ENCODE results near the gene BABAM2. TPM values are rescaled to one million over a fixed set of nuclear protein-coding genes. Genes with fewer than 3 reads are reported as not detected.

BABAM2 gene
- total RNA-seq, 4 donors from 2014 or later = 33.3 to 48.9 (median 37.9) TPM

DNA sequence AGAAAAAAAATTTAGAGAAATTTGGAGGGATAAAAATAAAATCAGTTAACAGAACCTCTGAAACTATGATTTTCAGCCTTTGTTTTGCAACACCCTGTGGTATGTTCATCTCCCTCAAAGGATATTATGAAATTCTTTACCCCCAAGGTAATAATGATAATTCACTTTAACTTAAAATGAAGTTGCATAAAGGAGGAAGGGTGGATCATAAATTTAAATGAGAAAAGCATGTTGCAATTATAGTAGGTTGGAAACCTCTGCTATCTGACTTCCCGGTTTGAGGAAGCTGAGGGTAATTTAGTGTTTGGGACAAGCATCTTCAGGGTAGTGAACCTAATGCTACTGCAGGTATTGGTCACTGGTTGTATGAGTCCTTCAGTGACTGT is 102.9 kb downstream of the BABAM2 start:
- in situ Hi-C loops (cut with MboI; ENCODE audit: low pct_ligation_motif_present in 1 of 4, low pct_unique_long_range_greater_than_20kb in 1 of 4, low sequenced_read_pairs in 3 of 4) = no loop called here
- no peaks in the 10 kb centered on the region for H3K9me3 ChIP-seq
- peaks cover 0 to 8% (median 2%) of the 10 kb centered on the region in 4 donors for H3K4me1 ChIP-seq
- H3K36me3 ChIP-seq = no peaks in the 10 kb centered on the region
- no peak for DNase-seq
- H3K4me3 ChIP-seq = no peak overlapping the region
- 38 to 56% methylated on average over 1 of the region's 1 CpG for WGBS, 2 donors (ENCODE audit: low coverage in 1 of 2)
- TF ChIP-seq, protein P1, sequence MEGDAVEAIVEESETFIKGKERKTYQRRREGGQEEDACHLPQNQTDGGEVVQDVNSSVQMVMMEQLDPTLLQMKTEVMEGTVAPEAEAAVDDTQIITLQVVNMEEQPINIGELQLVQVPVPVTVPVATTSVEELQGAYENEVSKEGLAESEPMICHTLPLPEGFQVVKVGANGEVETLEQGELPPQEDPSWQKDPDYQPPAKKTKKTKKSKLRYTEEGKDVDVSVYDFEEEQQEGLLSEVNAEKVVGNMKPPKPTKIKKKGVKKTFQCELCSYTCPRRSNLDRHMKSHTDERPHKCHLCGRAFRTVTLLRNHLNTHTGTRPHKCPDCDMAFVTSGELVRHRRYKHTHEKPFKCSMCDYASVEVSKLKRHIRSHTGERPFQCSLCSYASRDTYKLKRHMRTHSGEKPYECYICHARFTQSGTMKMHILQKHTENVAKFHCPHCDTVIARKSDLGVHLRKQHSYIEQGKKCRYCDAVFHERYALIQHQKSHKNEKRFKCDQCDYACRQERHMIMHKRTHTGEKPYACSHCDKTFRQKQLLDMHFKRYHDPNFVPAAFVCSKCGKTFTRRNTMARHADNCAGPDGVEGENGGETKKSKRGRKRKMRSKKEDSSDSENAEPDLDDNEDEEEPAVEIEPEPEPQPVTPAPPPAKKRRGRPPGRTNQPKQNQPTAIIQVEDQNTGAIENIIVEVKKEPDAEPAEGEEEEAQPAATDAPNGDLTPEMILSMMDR (IDR thresholded peaks at IDR 0.05) = no peak
- TF ChIP-seq POLR2AphosphoS5 (IDR thresholded peaks at IDR 0.05) = no peak
- TF ChIP-seq EP300 (IDR thresholded peaks at IDR 0.05; ENCODE audit: low read depth) = no peak
- TF ChIP-seq POLR2A (IDR thresholded peaks at IDR 0.05) = no peak
- no peaks in the 10 kb centered on the region for H3K27me3 ChIP-seq
- intact Hi-C loops (cut with DNase I; ENCODE audit: low total_unique reads) = no loop called here
- no peak overlapping the region for H3K27ac ChIP-seq

DNA sequence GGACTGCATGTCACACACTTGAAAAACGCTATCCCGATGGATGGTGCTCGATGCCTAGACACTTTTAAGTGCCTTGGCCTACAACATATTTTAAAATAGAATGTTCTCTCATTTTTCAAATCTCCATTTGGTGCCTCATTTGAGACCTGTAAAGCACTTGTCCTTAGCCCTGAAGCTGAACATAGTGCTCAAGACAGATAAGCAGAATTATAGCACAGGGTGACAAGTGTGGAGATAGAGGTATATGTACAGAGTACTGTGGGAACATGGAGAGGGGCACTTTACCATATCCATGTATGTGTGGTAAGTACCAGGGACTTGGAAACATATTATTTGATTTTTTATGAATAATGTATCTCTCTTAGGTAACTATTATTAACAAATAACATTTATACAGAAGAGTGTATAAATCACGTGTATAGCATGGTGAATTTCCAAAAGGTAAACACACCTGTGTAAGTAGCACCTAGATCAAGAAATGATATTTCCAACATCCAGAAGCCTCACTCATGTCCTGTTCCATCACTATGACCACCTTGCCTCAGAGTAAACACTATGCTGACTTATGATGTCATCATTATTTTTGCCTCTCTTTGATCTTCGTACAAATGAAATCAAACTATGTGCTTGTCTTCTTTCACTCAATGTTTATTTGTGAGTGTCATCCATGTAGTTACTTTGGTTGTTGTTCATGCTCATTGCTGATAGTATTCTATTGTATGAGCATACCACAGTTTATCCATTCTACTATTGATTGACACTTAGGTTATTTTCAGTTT is 103.6 kb downstream of the BABAM2 start:
- intact Hi-C loops (cut with DNase I; ENCODE audit: low total_unique reads) (no loop called here), in situ Hi-C loops (cut with MboI; ENCODE audit: low pct_ligation_motif_present in 1 of 4, low pct_unique_long_range_greater_than_20kb in 1 of 4, low sequenced_read_pairs in 3 of 4) (no loop called here)
- H3K4me1 ChIP-seq = peaks cover 0 to 8% (median 2%) of the 10 kb centered on the region in 4 donors
- H3K4me3 ChIP-seq = no peak overlapping the region
- TF ChIP-seq EP300 (IDR thresholded peaks at IDR 0.05; ENCODE audit: low read depth) (no peak), POLR2A (IDR thresholded peaks at IDR 0.05) (no peak), POLR2AphosphoS5 (IDR thresholded peaks at IDR 0.05) (no peak)
- TF ChIP-seq, protein P1 (IDR thresholded peaks at IDR 0.05) = no peak
- H3K36me3 ChIP-seq = no peaks in the 10 kb centered on the region
- whole genome bisulfite sequencing, 2 donors (ENCODE audit: low coverage in 1 of 2) = 90 to 95% methylated on average over 4 to 5 of the region's 5 CpGs
- H3K27ac ChIP-seq = no peak overlapping the region
- H3K27me3 ChIP-seq = no peaks in the 10 kb centered on the region
- no peak for DNase-seq
- no peaks in the 10 kb centered on the region for H3K9me3 ChIP-seq

DNA sequence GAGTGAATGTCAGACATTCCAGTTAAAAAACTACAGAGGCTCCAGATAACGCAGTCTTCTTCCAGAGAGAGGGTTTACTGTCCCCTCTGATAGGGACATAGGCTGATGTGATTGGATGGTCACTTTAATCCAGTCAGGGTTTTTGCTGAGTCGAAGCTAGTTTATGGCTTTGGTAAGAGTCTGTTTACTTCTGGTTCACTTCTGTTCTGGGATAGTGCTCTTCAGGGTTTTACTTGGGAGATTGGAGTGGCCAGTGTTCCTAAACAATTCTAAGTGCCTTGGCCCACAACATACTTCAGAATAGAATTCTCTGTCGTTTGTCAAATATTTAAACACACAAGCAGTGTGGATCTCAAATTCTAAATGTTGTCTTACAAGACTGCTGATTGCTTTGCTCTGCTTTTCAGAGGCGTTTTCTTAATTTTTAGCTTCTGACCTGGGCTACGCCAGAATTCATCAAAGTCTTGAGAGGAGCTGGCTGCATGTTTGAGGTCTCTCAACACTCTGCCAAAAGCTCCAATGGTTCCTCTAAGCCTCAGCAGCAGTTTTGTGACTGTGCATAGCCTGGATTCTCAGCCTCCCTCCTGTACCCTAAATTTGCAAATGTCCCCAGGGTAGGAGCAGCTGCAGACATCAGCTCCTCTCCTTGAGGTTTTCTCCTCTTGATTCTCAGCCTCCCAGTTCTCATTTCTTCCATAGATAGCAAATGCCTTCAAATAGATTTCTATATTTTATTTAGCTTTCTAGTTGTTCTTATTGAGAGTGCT is 105.8 kb downstream of the BABAM2 start:
- intact Hi-C loops (cut with DNase I; ENCODE audit: low total_unique reads) (no loop called here), in situ Hi-C loops (cut with MboI; ENCODE audit: low pct_ligation_motif_present in 1 of 4, low pct_unique_long_range_greater_than_20kb in 1 of 4, low sequenced_read_pairs in 3 of 4) (no loop called here)
- H3K4me3 ChIP-seq = no peak overlapping the region
- TF ChIP-seq, protein P1 (IDR thresholded peaks at IDR 0.05) = no peak
- TF ChIP-seq POLR2A (IDR thresholded peaks at IDR 0.05) (no peak), POLR2AphosphoS5 (IDR thresholded peaks at IDR 0.05) (no peak), EP300 (IDR thresholded peaks at IDR 0.05; ENCODE audit: low read depth) (no peak)
- no peaks in the 10 kb centered on the region for H3K9me3 ChIP-seq
- H3K27ac ChIP-seq = peak overlapping the region in 2 of 4 donors; percentile 21 to 31
- H3K4me1 ChIP-seq = peaks cover 0 to 8% (median 2%) of the 10 kb centered on the region in 4 donors
- 66 to 74% methylated on average over 3 to 5 of the region's 5 CpGs for WGBS, 2 donors (ENCODE audit: low coverage in 1 of 2)
- H3K27me3 ChIP-seq = no peaks in the 10 kb centered on the region
- H3K36me3 ChIP-seq = no peaks in the 10 kb centered on the region
- DNase-seq = no peak

DNA sequence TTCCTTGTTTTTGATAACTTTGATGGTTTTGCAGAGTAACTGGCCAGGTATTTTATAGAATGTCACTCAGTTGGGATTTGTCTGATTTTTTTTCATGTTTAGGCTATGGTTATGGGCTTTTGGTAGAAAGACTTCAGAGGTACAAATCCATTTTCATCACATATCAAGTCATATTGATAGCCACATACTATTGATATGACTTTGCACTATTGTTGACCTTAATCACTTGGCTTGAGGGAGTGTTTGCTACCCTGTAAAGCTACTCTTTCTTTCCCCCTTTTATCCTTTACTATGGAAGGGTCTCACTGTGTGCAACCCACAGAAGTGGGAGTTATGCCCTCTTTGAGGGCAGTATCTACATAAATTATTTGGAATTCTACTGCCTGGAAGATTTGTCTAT is 109.8 kb downstream of the BABAM2 start:
- no peaks in the 10 kb centered on the region for H3K4me1 ChIP-seq
- H3K9me3 ChIP-seq = no peaks in the 10 kb centered on the region
- H3K27ac ChIP-seq = no peak overlapping the region
- TF ChIP-seq EP300 (IDR thresholded peaks at IDR 0.05; ENCODE audit: low read depth) (no peak), POLR2A (IDR thresholded peaks at IDR 0.05) (no peak), POLR2AphosphoS5 (IDR thresholded peaks at IDR 0.05) (no peak)
- TF ChIP-seq, protein P1 (IDR thresholded peaks at IDR 0.05) = no peak
- H3K4me3 ChIP-seq = no peak overlapping the region
- intact Hi-C loops (cut with DNase I; ENCODE audit: low total_unique reads) = no loop called here
- in situ Hi-C loops (cut with MboI; ENCODE audit: low pct_ligation_motif_present in 1 of 4, low pct_unique_long_range_greater_than_20kb in 1 of 4, low sequenced_read_pairs in 3 of 4) = no loop called here
- H3K36me3 ChIP-seq = no peaks in the 10 kb centered on the region
- no peak for DNase-seq
- H3K27me3 ChIP-seq = no peaks in the 10 kb centered on the region

All from transverse colon (tissue), 4 donors.